SK-N-SH (cell line): ENCODE data around the gene MYD88. TPM values are rescaled to one million over a fixed set of nuclear protein-coding genes. Genes with fewer than 3 reads are reported as not detected.

Experiments
- CTCF ChIA-PET: fragments of 300-600, 350-600 bp; formaldehyde crosslinking; extraction: SDS; loops from one replicate; lab custom pipeline; 2021; lab: Yijun Ruan, JAX
- POLR2A ChIA-PET: fragments of 350-600 bp; sonication (Branson Sonifier 250); formaldehyde crosslinking; extraction: SDS; loops from one replicate; lab custom pipeline; 2020; ENCODE audit warnings: antibody characterized with exemption, inconsistent platforms; lab: Yijun Ruan, JAX
- DNase-seq: peaks from one replicate; pipeline ENCODE4 v3.0.0; 2012
- H2AFZ ChIP-seq: fragments of 200-600 bp; sonication (generic); 2 replicates; pipeline ENCODE4 v1.8.1; 2016; ENCODE audit warnings: antibody characterized with exemption, mild to moderate bottlenecking, low read depth
- H3F3A ChIP-seq: fragments of 200-600 bp; sonication (generic); replicated peaks from 2 replicates; pipeline ENCODE3; 2016; ENCODE audit warnings: antibody characterized with exemption, mild to moderate bottlenecking; ENCODE audit not compliant: insufficient read depth
- H3K27ac ChIP-seq, 2 experiments: fragments of 200-500 bp in 1 of 2; fragments of 200-600 bp in 1 of 2; sonication (Bioruptor generic) in 1 of 2; sonication (generic), shearing (Covaris generic) in 1 of 2; 2 replicates each; pipeline versions ENCODE4 v1.5.1 to v1.6.1; 2014 to 2016; ENCODE audit warnings: low read depth in 2 of 2, inconsistent platforms in 1 of 2, low read length in 1 of 2, mild to moderate bottlenecking in 1 of 2, mixed read lengths in 1 of 2
- H3K27me3 ChIP-seq: fragments of 200-600 bp; sonication (generic), shearing (Covaris generic); 2 replicates; pipeline ENCODE4 v1.6.1; 2016; ENCODE audit warnings: mixed run types; ENCODE audit not compliant: insufficient read depth
- H3K36me3 ChIP-seq, 2 experiments: fragments of 200-500 bp in 1 of 2; fragments of 200-600 bp in 1 of 2; sonication (Bioruptor generic) in 1 of 2; sonication (generic) in 1 of 2; replicated peaks in 1 of 2; 2 replicates each; pipeline versions ENCODE3 to v1.5.1; 2014 to 2016; ENCODE audit warnings: low read length in 1 of 2, mild to moderate bottlenecking in 1 of 2; ENCODE audit not compliant: insufficient read depth in 2 of 2, control insufficient read depth in 1 of 2
- H3K4me1 ChIP-seq, 2 experiments: fragments of 200-500 bp in 1 of 2; fragments of 200-600 bp in 1 of 2; sonication (Bioruptor generic) in 1 of 2; sonication (generic), shearing (Covaris generic) in 1 of 2; 2 replicates each; pipeline versions ENCODE4 v1.5.1 to v1.6.1; 2014 to 2016; ENCODE audit warnings: low read depth in 1 of 2, low read length in 1 of 2, mixed run types in 1 of 2; ENCODE audit not compliant: insufficient read depth in 2 of 2, control insufficient read depth in 1 of 2
- H3K4me2 ChIP-seq: fragments of 200-600 bp; sonication (generic), shearing (Covaris generic); 2 replicates; pipeline ENCODE4 v1.6.1; 2017; ENCODE audit warnings: mixed run types
- H3K4me3 ChIP-seq, 2 experiments: fragments of 200-500 bp in 1 of 2; fragments of 200-600 bp in 1 of 2; sonication (Bioruptor generic) in 1 of 2; sonication (generic), shearing (Covaris generic) in 1 of 2; 2 replicates each; pipeline versions ENCODE4 v1.5.1 to v1.8.1; 2014 to 2016; ENCODE audit warnings: low read depth in 2 of 2, inconsistent platforms in 1 of 2, low read length in 1 of 2, mild to moderate bottlenecking in 1 of 2, mixed read lengths in 1 of 2, moderate library complexity in 1 of 2
- H3K79me2 ChIP-seq: fragments of 200-600 bp; sonication (generic); 2 replicates; pipeline ENCODE4 v1.8.1; 2017; ENCODE audit warnings: mild to moderate bottlenecking; ENCODE audit not compliant: insufficient read depth
- H3K9ac ChIP-seq: fragments of 200-600 bp; sonication (generic); 2 replicates; pipeline ENCODE4 v1.6.1; 2017; ENCODE audit warnings: mixed run types
- H3K9me2 ChIP-seq: fragments of 200-600 bp; sonication (generic); 2 replicates; pipeline ENCODE4 v1.6.1; 2017; ENCODE audit warnings: mixed run types
- H3K9me3 ChIP-seq: fragments of 200-600 bp; sonication (generic); 2 replicates; pipeline ENCODE4 v1.6.1; 2017; ENCODE audit warnings: mixed run types, mild to moderate bottlenecking, moderate library complexity
- H4K20me1 ChIP-seq: fragments of 200-600 bp; sonication (generic); 2 replicates; pipeline ENCODE4 v1.6.1; 2017; ENCODE audit warnings: mild to moderate bottlenecking, mixed run types; ENCODE audit not compliant: insufficient read depth
- CHD2 ChIP-seq: fragments of 150-350 bp; IDR thresholded peaks from 2 replicates; pipeline ENCODE4 v1.6.1; 2018; ENCODE audit warnings: low read length; ENCODE audit not compliant: partially characterized antibody
- ELF1 ChIP-seq: IDR thresholded peaks from 2 replicates; pipeline ENCODE4 v1.4.0; 2012
- EP300 ChIP-seq, 2 experiments: IDR thresholded peaks; 2 replicates each; pipeline versions ENCODE4 v1.4.0 to v1.6.1; 2012; ENCODE audit warnings: borderline replicate concordance in 1 of 2, low read depth in 1 of 2, low read length in 1 of 2
- EZH2phosphoT487 ChIP-seq: fragments of 200-600 bp; sonication (generic); IDR thresholded peaks from 2 replicates; pipeline ENCODE4 v1.6.1; 2017; ENCODE audit warnings: low read depth, mixed run types, mild to moderate bottlenecking, antibody characterized with exemption, moderate library complexity, borderline replicate concordance
- FOXM1 ChIP-seq: IDR thresholded peaks from 2 replicates; pipeline ENCODE4 v1.4.0; 2012; ENCODE audit warnings: low read depth, mild to moderate bottlenecking
- GABPA ChIP-seq: IDR thresholded peaks from 2 replicates; pipeline ENCODE4 v1.4.0; 2012; ENCODE audit warnings: low read depth, mild to moderate bottlenecking
- GATA2 ChIP-seq: sonication (generic); formaldehyde crosslinking; IDR thresholded peaks from 2 replicates; pipeline ENCODE4 v1.5.0; 2020; ENCODE audit warnings: mild to moderate bottlenecking, missing genetic modification reagents
- IRF3 ChIP-seq: fragments of 150-350 bp; IDR thresholded peaks from 2 replicates; pipeline ENCODE4 v1.6.1; 2016; ENCODE audit warnings: mild to moderate bottlenecking, low read depth, low read length
- JUND ChIP-seq: IDR thresholded peaks from 2 replicates; pipeline ENCODE4 v1.4.0; 2012
- MXI1 ChIP-seq: IDR thresholded peaks from 2 replicates; pipeline ENCODE4 v1.6.1; 2012; ENCODE audit warnings: mild to moderate bottlenecking, low read depth, low read length, improper control_type of control experiment
- PBX3 ChIP-seq: IDR thresholded peaks from 2 replicates; pipeline ENCODE4; 2012
- POLR2AphosphoS5 ChIP-seq: IDR thresholded peaks from 2 replicates; pipeline ENCODE4 v1.6.1; 2012; ENCODE audit warnings: low read depth, low read length
- RAD21 ChIP-seq: IDR thresholded peaks from 2 replicates; pipeline ENCODE4 v1.6.1; 2012; ENCODE audit warnings: mild to moderate bottlenecking, low read length
- RCOR1 ChIP-seq: fragments of 150-350 bp; IDR thresholded peaks from 2 replicates; pipeline ENCODE4 v1.6.1; 2017; ENCODE audit warnings: antibody characterized with exemption, low read length
- REST ChIP-seq: IDR thresholded peaks from 2 replicates; pipeline ENCODE4 v1.6.1; 2012; ENCODE audit warnings: mild to moderate bottlenecking, low read depth, low read length, moderate library complexity
- RFX5 ChIP-seq: IDR thresholded peaks from 2 replicates; pipeline ENCODE4 v1.6.1; 2012; ENCODE audit warnings: mild to moderate bottlenecking, improper control_type of control experiment, low read length
- SMC3 ChIP-seq: IDR thresholded peaks from 2 replicates; pipeline ENCODE4 v1.6.1; 2012; ENCODE audit warnings: low read depth, low read length, improper control_type of control experiment
- TEAD4 ChIP-seq: IDR thresholded peaks from 2 replicates; pipeline ENCODE4 v1.4.0; 2012; ENCODE audit warnings: mild to moderate bottlenecking, borderline replicate concordance; ENCODE audit not compliant: insufficient read depth
- USF2 ChIP-seq: fragments of 150-350 bp; IDR thresholded peaks from 2 replicates; pipeline ENCODE4 v1.6.1; 2017; ENCODE audit warnings: antibody characterized with exemption, low read length, low read depth, borderline replicate concordance
- YY1 ChIP-seq: IDR thresholded peaks from 2 replicates; pipeline ENCODE4 v1.4.0; 2012; ENCODE audit warnings: low read depth, mild to moderate bottlenecking
- WGBS: methylation state at CpG from one replicate; pipeline ENCODE4 v1.1.6; 2017; ENCODE audit warnings: low lambda C conversion rate; 5-methylcytosine and 5-hydroxymethylcytosine counted together
- polyA plus RNA-seq, 3 experiments: library from polyadenylated mRNA; depleted of rRNA; stranded (reverse); fragments of >200 nt; gene quantifications; 2 replicates each; pipeline ENCODE4 v1.2.3, GENCODE V29; 2012

MYD88 gene
- polyA plus RNA-seq, 1 of the 3 experiments (the other 2 are of a cell fraction): 24.0 TPM

GRCh38 chr3:38114875-38115644, 23.4 kb upstream of the MYD88 start:
- Histone ChIP-seq H3K4me1 (no peaks in the 10 kb centered on the region), H3K9me3 (no peaks in the 10 kb centered on the region), H3K27ac (no peak overlapping the region), H3K79me2 (no peaks in the 10 kb centered on the region), H3F3A (no peaks in the 10 kb centered on the region), H3K4me3 (no peak overlapping the region), H3K4me2 (no peak overlapping the region), H3K27me3 (no peaks in the 10 kb centered on the region), H3K9ac (no peak overlapping the region), H2AFZ (no peak overlapping the region), H3K9me2 (no peaks in the 10 kb centered on the region), H4K20me1 (no peaks in the 10 kb centered on the region), H3K36me3 (no peaks in the 10 kb centered on the region)
- no peak for DNase-seq
- no peak for TF ChIP-seq ELF1
- no peak for TF ChIP-seq RAD21
- no peak for TF ChIP-seq YY1
- TF ChIP-seq IRF3: no peak
- no peak for TF ChIP-seq RCOR1
- no peak for TF ChIP-seq REST
- TF ChIP-seq EZH2phosphoT487: no peak
- no peak for TF ChIP-seq GATA2 (CRISPR knock-in tag)
- no peak for TF ChIP-seq POLR2AphosphoS5
- no peak for TF ChIP-seq GABPA
- TF ChIP-seq PBX3: no peak
- no peak for TF ChIP-seq MXI1
- no peak for TF ChIP-seq TEAD4
- no peak for TF ChIP-seq RFX5
- no peak for TF ChIP-seq USF2
- no peak for TF ChIP-seq EP300 (IDR thresholded peaks at IDR 0.05; ENCODE audit: borderline replicate concordance in 1 of 2, low read depth in 1 of 2, low read length in 1 of 2)
- no peak for TF ChIP-seq FOXM1
- no peak for TF ChIP-seq SMC3
- no peak for TF ChIP-seq JUND
- no peak for TF ChIP-seq CHD2
- ChIA-PET CTCF (interaction anchor here (0.6 to 2.5 kb wide), 3 partner anchors 22 to 232 kb away, joined by 3 to 12 read pairs (median 4); partner anchors contain the start of gene XYLB), POLR2A (no interaction called here)
- 79% methylated on average over 12 of the region's 13 CpGs for WGBS
